Breast epithelium (tissue), 3 donors: ENCODE measurements around the gene TMEM87B.
"Not testable (repeated sequence)": the region's sequence is repeated elsewhere in the genome, so short reads cannot be mapped to it uniquely, and the experiment has no call there.

Experiments used
- CTCF ChIP-seq, 3 donors: fragments of 450-650 bp; IDR thresholded peaks; one replicate each; pipeline ENCODE4 v1.5.1; 2016 to 2017; ENCODE audit warnings: antibody characterized with exemption in 3 of 3, mild to moderate bottlenecking in 3 of 3, moderate library complexity in 3 of 3
- POLR2A ChIP-seq: fragments of 450-650 bp; IDR thresholded peaks from one replicate; pipeline ENCODE4 v1.6.1; 2016; ENCODE audit warnings: antibody characterized with exemption, mild to moderate bottlenecking, moderate library complexity
- POLR2AphosphoS5 ChIP-seq, 3 donors: sonication (generic); formaldehyde crosslinking; IDR thresholded peaks; one replicate each; pipeline ENCODE4 v1.6.1; 2017; ENCODE audit warnings: antibody characterized with exemption in 3 of 3

DNA sequence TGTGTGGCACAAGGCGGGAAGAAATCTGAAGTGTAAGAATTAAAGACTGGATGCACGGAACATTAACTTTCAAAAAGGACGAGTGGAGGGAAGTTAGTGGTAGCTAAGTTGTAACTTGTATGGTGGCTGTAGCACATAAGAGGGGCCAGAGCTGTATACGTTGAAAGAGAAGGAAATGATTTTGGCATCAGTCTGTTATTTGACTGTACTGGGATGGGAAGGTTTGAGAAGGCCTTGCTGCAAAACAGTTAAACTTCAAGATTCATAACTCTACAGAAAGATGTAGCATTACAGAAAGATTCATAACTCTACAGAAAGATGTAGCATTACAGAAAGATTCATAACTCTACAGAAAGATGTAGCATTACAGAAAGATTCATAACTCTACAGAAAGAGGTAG lies 58.3 kb downstream of the TMEM87B start:
- not testable (repeated sequence) for TF ChIP-seq CTCF (IDR thresholded peaks at IDR 0.05); POLR2A; POLR2AphosphoS5 (IDR thresholded peaks at IDR 0.05)
